ENCODE results near the gene RAB40B. TPM values are rescaled to one million over a fixed set of nuclear protein-coding genes. Genes with fewer than 3 reads are reported as not detected.

RAB40B gene
- total RNA-seq, 2 experiments from 2014 or later: 21.4 to 22.1 TPM

GRCh38 chr17:82722341-82723013 is 24.0 kb upstream of the RAB40B start:
- BruUV-seq (replicated peaks): no TSS peak
- Histone ChIP-seq H3K36me3 (ENCODE audit: insufficient read depth, low read length) (peaks cover 70% of the 10 kb centered on the region), H3K9me2 (ENCODE audit: insufficient read depth, low read length) (no peaks in the 10 kb centered on the region), H3K4me2 (ENCODE audit: low read length) (no peak overlapping the region), H3K4me1 (ENCODE audit: insufficient read depth, low read length, poor library complexity, severe bottlenecking) (peaks cover 17% of the 10 kb centered on the region), H4K20me1 (ENCODE audit: insufficient read depth, low read length) (peaks cover 4% of the 10 kb centered on the region; the same call in 1 of the 2 replicates), H3K79me2 (ENCODE audit: insufficient read depth, low read depth, low read length) (peaks cover 8% of the 10 kb centered on the region), H3K27ac (ENCODE audit: low read depth, low read length, poor library complexity, severe bottlenecking) (no peak overlapping the region), H3K4me3 (ENCODE audit: low read depth, low read length, poor library complexity, severe bottlenecking) (no peak overlapping the region), H3K9me3 (ENCODE audit: low read length) (no peaks in the 10 kb centered on the region), H2AFZ (ENCODE audit: low read length) (no peak overlapping the region)
- CTCF ChIA-PET (ENCODE audit: unreplicated experiment): no interaction called here
- DNase-seq (ENCODE audit: low spot score): no peak
- intact Hi-C loops (cut with micrococcal nuclease; ENCODE audit: unreplicated experiment): no loop called here
- TF ChIP-seq CTCF (conservative IDR thresholded peaks at IDR 0.05; ENCODE audit: low read length) (no peak), EZH2phosphoT487 (IDR thresholded peaks at IDR 0.05; ENCODE audit: borderline replicate concordance, low read depth, low read length) (no peak)
- POLR2A ChIA-PET: interaction anchor here (0.6 kb wide), 1 partner anchor 23 kb away, joined by 5 read pairs; no protein-coding TSS in a partner anchor

GRCh38 chr17:82720204-82720603 is 21.7 kb upstream of the RAB40B start:
- H3K9me3 ChIP-seq (ENCODE audit: low read length): no peaks in the 10 kb centered on the region
- intact Hi-C loops (cut with micrococcal nuclease; ENCODE audit: unreplicated experiment): no loop called here
- H3K9me2 ChIP-seq (ENCODE audit: insufficient read depth, low read length): no peaks in the 10 kb centered on the region
- no peak overlapping the region for H2AFZ ChIP-seq (ENCODE audit: low read length)
- peaks cover 53% of the 10 kb centered on the region for H3K36me3 ChIP-seq (ENCODE audit: insufficient read depth, low read length)
- H3K4me1 ChIP-seq (ENCODE audit: insufficient read depth, low read length, poor library complexity, severe bottlenecking): peaks cover 24% of the 10 kb centered on the region
- no peak overlapping the region for H3K27ac ChIP-seq (ENCODE audit: low read depth, low read length, poor library complexity, severe bottlenecking)
- H4K20me1 ChIP-seq (ENCODE audit: insufficient read depth, low read length): peaks cover 4% of the 10 kb centered on the region; the same call in 1 of the 2 replicates
- TF ChIP-seq EZH2phosphoT487 (IDR thresholded peaks at IDR 0.05; ENCODE audit: borderline replicate concordance, low read depth, low read length): no peak
- TF ChIP-seq CTCF (conservative IDR thresholded peaks at IDR 0.05; ENCODE audit: low read length): no peak
- CTCF ChIA-PET (ENCODE audit: unreplicated experiment): no interaction called here
- peaks cover 17% of the 10 kb centered on the region for H3K79me2 ChIP-seq (ENCODE audit: insufficient read depth, low read depth, low read length)
- DNase-seq (ENCODE audit: low spot score): no peak
- no peak overlapping the region for H3K4me2 ChIP-seq (ENCODE audit: low read length)
- POLR2A ChIA-PET: no interaction called here
- H3K4me3 ChIP-seq (ENCODE audit: low read depth, low read length, poor library complexity, severe bottlenecking): no peak overlapping the region
- no TSS peak for BruUV-seq (replicated peaks)

- H3K36me3 ChIP-seq (ENCODE audit: insufficient read depth, low read length): peaks cover 47% of the 10 kb centered on the region
- no peaks in the 10 kb centered on the region for H3K9me2 ChIP-seq (ENCODE audit: insufficient read depth, low read length)
- ChIA-PET POLR2A (no interaction called here), CTCF (ENCODE audit: unreplicated experiment) (no interaction called here)
- TF ChIP-seq CTCF (conservative IDR thresholded peaks at IDR 0.05; ENCODE audit: low read length) (no peak), EZH2phosphoT487 (IDR thresholded peaks at IDR 0.05; ENCODE audit: borderline replicate concordance, low read depth, low read length) (no peak)
- H3K27ac ChIP-seq (ENCODE audit: low read depth, low read length, poor library complexity, severe bottlenecking): no peak overlapping the region
- no peak overlapping the region for H3K4me3 ChIP-seq (ENCODE audit: low read depth, low read length, poor library complexity, severe bottlenecking)
- H3K9me3 ChIP-seq (ENCODE audit: low read length): no peaks in the 10 kb centered on the region
- peaks cover 17% of the 10 kb centered on the region for H3K79me2 ChIP-seq (ENCODE audit: insufficient read depth, low read depth, low read length)
- BruUV-seq (replicated peaks): no TSS peak
- intact Hi-C loops (cut with micrococcal nuclease; ENCODE audit: unreplicated experiment): loop anchor here (5.0 kb wide), 1 partner anchor 72 kb away; the partner anchor contains the start of gene WDR45B
- H4K20me1 ChIP-seq (ENCODE audit: insufficient read depth, low read length): peaks cover 4% of the 10 kb centered on the region; the same call in 1 of the 2 replicates
- H2AFZ ChIP-seq (ENCODE audit: low read length): no peak overlapping the region
- peaks cover 24% of the 10 kb centered on the region for H3K4me1 ChIP-seq (ENCODE audit: insufficient read depth, low read length, poor library complexity, severe bottlenecking)
- DNase-seq (ENCODE audit: low spot score): peak; percentile 44
- H3K4me2 ChIP-seq (ENCODE audit: low read length): no peak overlapping the region
Measured at GRCh38 chr17:82718986-82719685, 20.6 kb upstream of the RAB40B start.

Measured in OCI-LY7 (cell line).